ENCODE data around the gene MCF2L2.
"Not testable (repeated sequence)": the region's sequence is repeated elsewhere in the genome, so short reads cannot be mapped to it uniquely, and the experiment has no call there.

Gene MCF2L2

DNA sequence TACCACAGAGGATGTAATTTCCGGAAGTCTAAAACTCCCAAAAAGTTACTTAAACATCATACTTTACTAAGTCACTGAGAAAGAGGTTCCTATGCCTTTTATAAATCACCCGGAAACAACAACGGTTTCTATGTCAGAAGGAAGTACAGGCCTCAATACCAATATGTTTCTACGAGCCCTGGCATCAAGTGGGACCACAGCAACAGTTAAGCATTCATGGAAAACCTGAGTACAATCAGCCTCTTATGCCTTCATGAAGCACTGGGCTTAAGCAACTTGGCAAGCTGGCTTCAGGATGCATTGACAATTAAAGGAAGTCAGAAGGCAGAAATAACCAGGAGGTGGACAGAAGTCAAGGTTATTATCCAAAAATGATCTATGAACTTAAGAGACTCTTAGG is 194.5 kb downstream of the MCF2L2 start:
- DNase-seq (ENCODE audit: low spot score), result no peak

DNA sequence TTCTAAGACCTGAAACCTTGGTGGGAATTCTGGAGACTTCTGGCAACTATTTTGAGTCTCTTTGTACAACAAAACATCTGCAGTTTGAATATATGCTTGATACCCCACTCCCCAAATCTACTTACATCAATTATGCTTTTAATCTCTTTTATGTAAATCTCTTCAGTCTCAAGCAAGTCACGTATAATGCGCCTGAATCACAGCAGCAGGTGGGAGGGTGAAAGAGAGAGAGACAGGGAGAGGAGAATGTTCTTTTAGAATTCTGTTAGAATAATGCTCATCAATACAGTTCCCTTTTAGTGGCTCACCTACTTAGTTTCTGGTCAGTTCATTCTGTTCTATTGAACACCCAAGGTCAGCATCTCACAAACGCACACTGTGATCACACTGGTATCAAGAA is 197.6 kb downstream of the MCF2L2 start:
- no peak for DNase-seq (ENCODE audit: low spot score)

DNA sequence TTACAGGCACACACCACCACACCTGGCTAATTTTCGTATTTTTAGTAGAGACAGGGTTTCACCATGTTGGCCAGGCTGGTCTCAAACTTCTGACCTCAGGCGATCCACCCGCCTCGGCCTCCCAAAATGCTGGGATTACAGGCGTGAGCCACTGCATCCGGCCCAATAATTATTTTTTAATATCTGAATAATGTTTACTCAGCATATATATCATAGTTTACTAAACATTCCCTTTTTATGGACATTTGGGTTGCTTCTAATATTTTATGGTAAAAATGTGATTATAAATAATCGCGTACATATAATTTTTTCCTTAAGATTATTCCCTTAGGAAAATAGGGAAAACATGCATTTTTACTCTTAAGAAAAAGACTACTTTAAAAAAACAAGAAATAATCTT is 198.2 kb downstream of the MCF2L2 start:
- DNase-seq (ENCODE audit: low spot score), result not testable (repeated sequence)

DNA sequence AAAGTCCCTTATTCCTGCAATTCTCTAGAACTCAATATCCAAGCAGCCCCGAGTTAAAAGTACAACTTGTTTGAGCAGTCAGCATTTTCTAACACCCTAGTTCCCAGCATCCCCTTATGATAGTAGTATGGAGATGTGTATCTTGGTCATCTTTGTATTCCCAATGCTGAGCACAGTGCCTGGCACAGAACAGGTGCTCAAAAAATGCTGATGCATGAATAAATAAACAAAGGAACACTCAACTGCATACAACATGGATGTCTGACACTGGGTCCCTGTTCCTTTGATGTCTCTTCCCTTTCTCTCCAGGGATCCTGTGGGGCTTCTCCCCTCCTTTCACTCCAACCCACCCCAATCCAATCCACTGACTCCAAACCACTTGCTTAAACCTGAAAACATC is 199.2 kb downstream of the MCF2L2 start:
- no peak for DNase-seq (ENCODE audit: low spot score)

DNA sequence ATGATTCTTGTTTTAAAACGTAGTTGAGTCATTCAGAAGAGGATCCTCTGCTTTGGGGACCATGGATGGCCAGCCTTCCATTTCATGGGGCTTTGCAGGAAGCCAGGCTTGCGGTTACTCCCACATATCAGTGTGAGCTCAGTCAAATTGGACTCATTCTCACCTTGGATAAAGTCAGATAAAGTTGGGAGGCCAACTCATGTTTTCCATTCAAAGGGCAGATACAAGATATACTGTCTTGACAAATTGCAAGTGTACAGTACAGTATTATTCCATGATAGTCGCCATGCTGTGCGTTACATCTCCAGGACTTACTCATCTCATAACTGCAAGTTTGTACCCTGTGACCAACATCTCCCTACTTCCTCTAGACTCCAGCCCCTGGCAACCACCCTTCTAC is 200.8 kb downstream of the MCF2L2 start:
- no peak for DNase-seq (ENCODE audit: low spot score)

DNA sequence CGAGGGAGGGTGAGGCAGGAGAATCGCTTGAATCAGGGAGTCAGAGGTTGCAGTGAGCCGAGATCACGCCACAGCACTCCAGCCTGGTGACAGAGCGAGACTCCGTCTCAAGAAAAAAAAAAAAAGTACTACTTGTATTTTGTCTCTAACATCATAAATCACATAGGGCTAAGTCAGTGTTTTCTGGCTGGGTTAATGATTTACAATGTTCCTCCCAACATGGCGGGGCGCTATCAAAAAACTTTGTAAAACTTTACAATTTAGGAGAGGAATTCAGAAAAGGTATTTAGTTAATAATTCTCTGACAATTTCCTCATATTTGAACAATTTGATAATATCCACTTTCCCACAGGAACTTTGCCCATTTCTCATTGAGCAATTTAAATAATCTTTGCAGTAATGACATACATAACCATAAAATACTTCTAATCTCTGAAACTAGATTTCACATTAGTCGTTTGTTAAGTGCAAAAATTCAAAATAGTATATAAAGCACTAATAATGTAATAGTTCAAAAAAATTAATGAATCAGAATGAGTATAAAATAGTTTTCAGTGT is 202.0 kb downstream of the MCF2L2 start:
- DNase-seq (ENCODE audit: low spot score), result no peak

DNA sequence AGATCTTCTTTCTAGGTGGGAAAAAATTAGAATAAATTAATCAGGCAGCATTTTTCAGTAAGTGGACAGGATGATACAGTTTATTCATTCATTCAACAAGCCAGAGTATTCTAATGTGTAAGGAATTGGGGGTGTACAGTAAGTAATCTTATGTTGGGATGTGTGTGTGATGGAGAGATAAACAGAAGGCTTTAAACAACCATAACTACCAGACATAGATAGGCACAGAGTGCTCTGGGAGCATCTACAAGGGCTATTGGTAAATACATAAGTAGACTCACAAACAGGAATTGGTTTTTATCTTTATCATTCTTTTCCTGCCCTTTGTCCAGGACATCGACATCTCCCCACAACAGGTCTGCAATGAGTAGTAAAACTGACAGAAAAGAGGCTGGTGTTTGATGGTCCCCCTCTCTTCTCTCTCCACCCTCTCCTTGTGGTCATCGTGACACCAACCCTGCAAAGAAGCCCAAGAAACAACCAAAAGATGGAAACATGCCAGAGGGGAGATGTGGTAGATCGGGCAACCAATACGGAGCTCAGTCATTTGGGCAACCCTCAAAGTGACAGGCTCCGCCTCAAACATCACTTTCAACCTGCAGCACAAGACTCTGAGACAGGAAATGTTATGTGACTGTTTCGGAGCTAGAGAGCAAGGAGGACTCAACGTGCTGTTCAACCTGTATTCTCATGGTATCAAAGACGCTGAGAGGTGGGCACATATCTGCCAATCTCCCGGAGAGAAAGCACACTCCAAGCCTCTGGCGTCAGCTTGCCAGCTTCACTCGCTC is 204.0 kb downstream of the MCF2L2 start:
- DNase-seq (ENCODE audit: low spot score), result no peak

DNA sequence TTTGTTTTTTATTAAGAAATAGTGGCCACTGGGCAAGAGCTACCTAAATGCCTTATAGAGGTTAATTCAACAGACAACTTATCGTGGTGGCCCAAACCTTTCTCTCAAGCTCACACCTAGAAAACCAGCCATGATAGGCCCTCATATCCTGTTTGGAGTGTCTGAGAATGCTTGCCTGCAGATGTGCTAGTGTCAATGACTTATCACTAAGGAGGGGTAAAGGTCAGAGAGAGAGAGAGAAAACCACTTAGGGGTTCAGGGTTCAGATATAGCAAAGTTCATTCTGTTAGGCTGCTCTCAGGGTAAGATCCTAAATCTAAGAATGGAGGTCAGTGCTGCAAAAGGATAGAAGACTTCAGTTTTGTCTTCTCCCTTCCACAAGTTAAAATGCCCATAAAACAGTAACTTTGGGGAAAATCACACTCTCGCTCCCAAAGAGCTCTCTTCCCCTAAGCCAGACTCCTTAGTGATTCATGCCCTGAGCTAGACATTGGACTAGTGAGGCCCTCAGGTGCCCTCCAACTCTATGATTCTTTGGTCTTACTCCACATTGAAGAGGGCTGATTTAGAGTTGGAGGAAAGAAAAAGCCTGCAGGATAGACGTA is 205.7 kb downstream of the MCF2L2 start:
- no peak for DNase-seq (ENCODE audit: low spot score)

DNA sequence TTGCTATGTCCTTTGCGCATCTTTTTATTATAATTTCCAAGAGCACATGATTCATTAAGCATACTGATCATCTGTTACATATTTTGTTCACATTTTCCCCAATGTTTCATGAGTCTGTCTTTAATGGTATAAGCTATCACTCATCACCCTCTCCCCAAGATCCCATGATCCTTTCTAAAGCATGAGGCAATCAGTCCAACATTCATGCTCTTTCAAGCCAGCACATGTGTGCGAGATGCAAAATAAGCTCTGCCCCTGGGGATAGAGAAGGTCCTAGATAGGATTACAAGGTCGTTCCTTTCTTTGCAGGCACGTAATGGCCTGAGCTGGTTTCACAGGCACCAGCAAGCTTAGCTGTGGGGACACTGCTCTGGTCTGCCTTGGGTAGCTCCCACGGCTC is 207.6 kb downstream of the MCF2L2 start:
- no peak for DNase-seq (ENCODE audit: low spot score)

DNA sequence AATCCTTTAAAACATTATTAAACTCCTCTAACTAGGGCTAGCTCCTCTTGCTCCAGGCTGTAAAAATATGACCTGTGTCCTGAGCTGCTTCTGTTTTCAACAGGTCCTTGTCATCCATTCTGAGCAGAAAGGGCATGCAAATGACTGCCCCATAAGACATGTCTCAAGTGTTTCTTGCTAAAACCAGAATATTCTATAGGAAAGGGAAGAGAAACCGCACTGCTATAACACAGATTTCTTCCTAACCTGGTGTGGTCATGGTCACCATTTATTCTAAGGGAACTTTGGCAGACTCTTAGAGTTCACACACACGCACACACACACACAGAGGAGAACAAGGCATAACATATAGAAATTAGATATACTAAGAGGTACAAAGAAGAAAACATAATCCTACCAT is 209.6 kb downstream of the MCF2L2 start:
- DNase-seq (ENCODE audit: low spot score), result no peak

DNA sequence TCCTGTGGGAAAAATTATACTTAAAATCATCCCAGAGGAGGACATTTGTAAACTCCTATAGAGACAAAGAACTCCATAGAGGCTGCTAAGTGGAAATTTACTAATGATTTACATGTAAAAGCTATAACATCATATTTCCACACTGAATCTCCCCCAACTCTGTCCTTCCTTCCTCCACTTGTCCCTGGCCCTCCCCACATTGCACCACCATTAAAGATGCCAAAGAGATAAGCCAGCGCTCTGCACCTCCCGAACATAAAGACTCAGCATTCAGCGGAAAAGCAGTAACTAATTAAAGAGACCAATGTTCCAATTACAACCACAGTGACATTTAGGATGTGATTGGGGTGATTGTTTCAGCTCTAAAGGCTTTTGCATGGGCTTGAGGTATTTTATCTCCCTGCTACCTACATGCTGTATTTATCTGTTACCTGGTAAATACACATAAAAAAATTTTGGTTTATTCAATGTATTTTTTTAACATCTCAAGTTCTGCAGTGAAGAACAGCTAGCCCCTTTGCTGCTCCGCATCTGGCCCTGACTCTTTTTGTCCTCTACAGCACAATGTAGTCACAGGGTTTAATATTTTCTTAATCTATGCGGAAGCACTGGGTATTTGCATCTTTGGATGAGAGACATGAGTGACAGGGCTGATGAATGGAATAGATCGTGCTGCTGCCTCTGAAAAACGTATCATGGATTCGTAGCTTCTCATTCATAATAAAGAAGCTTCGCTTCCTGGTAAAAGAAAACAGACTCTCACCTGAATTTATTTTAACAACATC is 210.7 kb downstream of the MCF2L2 start:
- DNase-seq (ENCODE audit: low spot score), result no peak

DNA sequence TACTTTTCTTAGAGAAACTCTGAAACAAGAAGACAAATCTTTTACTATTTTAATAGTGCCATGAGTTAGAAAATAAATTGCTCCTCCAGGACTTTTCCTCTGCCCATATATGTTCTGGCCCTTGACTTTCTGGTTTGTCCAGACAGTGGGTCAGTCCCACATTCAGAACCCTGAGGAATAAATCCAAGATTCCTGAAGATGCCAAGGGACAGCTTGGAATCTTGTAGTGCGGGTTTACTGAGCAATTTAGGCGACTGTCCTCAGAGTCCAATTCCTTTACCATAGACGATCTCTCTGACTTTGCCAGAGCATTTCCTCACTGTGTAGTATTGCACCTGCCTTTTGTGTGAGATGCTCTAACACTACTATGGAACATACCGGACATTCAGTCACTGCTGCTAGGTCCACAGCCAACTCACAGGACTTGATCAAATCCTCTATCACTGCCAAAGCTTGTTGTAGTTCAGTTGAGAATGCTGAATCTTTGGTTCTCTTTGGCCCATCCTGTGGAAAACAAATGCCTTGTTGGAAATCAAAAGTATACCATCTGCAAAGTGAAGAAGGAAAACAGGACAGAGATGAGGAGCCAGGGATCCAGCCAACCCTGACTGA is 212.7 kb downstream of the MCF2L2 start:
- no peak for DNase-seq (ENCODE audit: low spot score)

DNA sequence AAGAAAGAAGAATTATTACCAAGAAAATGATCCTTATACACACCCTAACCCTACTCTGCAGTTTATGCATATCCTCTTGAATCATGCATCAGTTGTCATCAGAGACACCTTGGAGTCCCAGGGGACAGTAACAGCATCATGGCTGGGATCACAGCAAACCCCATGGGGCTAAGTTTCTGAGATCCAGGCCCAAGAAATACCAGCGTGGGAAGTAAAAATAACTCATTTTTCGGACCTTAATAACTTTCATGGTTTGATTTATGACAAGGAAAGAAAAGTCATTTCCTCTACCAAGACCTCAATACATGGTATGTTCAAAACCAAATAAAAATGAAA is 214.2 kb downstream of the MCF2L2 start:
- peak; percentile 27 for DNase-seq (ENCODE audit: low spot score)

DNA sequence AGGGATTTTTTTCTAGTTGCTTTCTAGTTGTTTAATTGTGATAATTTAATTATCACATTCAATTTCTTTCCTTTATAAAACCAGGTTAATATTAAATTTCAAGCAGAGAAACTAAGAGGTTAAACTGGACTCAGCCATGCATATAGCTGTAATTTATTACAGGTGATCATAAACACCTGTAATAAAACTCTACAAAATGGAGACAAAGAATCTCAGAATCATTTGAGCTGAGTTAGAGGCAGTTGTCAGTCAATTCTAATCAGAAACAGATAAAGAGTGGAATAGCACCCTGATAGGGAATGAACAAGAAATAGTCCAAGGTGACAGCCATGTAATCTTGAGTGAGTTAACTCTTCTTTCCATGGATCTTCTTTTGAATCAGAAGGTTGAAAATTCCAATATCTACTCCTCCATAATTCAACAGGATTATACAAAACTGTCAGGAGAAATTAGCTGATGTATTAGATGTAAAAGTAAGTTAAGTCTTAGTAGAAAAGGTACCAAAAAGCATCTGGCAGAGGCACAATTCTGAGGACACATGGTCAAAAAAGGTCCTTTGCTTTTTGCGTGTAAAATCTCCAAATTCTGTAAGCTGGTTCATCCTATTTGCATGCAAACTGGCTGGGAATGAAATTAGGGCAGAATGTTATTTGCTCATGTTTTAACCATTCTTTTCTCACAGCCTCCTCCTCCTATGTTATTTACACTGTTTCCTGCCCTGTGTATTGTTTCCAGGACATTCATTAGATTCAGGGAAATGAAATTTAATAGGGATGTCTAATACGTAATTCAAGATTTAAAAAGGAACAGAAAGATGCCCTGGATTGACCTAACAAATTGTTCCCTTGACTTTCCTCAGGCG is 214.8 kb downstream of the MCF2L2 start:
- DNase-seq (ENCODE audit: low spot score), result peak; percentile 44

DNA sequence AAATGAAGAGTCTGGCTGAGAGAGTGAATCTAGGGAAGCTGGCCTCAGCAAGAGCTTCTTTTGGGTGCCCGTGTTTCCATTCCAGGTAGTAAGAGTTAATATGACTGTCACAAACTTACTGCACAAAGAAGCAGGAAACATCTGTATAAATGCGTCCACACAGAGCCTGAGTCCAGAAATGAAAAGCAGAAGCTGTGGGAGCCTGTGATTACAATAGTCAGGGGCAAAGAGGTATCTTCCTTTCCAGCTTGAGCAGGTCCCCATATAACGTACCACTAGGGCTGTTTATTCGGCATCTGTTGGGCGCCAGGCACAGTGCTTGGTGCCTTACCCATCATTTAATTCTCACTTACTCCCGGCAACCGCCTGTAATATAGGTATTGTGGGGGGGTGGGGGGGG is 215.9 kb downstream of the MCF2L2 start:
- DNase-seq (ENCODE audit: low spot score), result peak; percentile 24

DNA sequence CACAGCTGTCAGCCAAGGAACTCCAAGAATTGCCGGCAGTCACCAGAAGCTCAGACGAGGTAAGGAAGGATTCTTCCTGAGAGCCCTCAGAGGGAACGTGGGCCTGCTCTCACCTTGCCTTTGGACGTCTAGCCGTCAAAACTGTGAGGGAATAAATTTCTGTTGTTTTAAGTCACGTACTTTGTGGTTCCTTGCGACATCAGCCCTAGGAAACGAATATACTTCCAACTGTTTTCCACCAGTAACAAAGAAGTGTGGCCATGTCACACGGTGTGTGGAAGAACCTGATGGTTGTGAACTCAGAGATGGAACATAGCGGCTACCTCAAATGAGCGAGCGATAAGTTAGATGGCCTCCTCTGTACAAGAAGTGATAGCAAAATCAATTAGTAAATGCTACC is 216.3 kb downstream of the MCF2L2 start:
- no peak for DNase-seq (ENCODE audit: low spot score)

DNA sequence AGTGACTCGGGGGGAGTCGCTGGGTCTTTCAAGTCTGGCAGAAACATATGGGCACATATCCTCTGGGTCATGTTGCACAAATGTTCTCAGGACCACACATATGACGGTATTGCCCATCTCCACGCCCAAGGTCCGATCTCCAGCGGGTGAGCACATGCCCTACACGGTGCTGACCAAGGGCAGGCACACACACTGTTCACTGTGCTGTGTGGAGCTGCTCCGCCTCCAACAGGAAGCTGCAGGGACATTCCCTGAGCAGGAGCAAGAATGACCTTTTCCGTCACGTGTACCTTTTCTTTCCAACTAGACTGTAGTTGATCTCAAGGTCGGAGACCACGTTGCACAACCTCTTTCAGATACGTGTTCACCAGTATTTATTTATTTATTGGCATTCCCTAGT is 217.1 kb downstream of the MCF2L2 start:
- DNase-seq (ENCODE audit: low spot score), result peak; percentile 48

DNA sequence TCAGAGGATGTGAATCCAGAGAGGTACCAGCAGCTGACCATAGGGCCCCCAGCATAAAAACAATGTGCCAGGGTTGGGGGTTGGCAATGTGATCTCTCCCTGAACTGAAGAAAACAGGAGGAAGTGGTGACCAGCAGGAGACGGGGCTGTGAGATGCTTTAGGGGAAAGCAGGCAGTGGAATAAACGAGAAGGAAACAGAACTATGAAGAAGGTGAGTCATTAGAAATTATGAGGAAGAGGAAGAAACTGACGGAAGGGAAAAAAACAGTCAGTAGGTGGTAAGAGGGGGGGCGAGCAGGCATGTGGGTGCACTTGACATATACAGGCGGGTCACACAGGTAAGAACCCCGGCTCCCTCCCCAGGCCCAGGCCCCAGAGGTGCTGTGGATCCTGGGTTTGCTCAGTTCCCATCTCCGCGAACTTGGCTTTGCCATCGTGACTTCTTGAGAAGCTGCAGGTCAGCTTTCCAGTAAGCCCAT is 217.5 kb downstream of the MCF2L2 start:
- DNase-seq (ENCODE audit: low spot score), result peak; percentile 69

DNA sequence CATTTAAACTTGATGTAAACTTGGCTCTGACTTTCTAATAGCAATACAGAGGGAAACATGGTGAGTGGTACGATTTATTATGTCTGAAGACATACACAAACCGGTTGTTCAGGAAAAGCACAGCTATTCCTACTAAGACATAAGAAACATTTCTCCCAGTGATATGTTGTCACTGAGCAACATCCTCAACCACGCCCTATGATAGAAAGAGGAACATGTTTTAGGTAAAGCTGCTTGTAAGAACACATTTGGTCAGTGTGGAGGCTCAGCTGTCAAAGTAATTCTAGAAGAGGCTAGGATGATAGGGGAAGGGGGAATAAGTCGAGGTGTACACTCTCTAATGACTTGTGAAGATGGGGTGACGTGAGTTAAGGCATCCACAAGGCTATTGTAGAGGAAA is 218.1 kb downstream of the MCF2L2 start:
- no peak for DNase-seq (ENCODE audit: low spot score)

DNA sequence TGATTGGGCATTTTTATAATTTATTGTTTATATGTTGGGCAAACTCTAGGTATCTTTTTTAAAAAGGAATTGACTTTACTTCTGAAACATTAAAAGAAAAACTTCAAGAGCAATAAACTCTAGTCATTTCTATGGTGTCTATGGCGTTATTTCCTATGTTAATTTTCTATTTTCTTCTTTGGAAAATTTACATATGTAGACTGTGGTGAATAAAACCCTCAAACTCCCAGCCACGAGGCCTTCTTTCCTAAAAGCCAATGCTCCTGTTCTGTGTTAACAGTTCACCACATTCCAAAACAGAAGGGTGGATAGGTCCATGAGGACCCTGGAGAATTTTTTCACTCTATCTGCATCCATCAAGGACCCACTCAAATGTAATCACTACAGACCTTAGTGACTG is 219.6 kb downstream of the MCF2L2 start:
- DNase-seq (ENCODE audit: low spot score), result no peak

DNA sequence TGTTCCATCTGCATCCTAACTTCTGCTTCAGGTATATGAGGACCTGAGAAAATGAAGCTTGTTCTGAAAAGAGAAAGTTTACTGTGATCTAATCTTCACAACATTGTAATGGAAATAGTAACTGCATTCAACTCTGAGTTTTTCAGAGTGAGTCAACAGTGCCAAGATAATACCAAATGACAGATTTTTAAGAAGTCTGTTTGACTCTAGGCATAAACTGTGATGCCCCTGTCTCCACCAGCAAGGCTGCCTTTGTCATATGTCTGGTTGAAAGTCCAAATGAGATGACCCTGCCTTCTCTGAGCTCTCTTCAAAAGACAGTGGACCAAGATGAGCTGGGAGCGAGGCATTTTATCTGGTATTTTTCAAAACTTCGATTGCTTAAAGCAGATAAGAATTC is 220.2 kb downstream of the MCF2L2 start:
- DNase-seq (ENCODE audit: low spot score), result no peak

Data from kidney capillary endothelial cell (primary cell).